PC-3 (cell line): ENCODE results near the gene DROSHA. TPM values are rescaled to one million over a fixed set of nuclear protein-coding genes. Genes with fewer than 3 reads are reported as not detected.

Experiments used
- ATAC-seq: fragments of 200-7000 bp; cut with Tn5 transposase; 2 replicates; pipeline ENCODE4 v1.9.1; 2020; ENCODE audit warnings: mild to moderate bottlenecking, moderate library complexity
- BruUV-seq: library from RNA; stranded (reverse); fragments of 400-500 nt; replicated peaks from 2 replicates; lab custom pipeline; 2021; lab: Mats Ljungman, UMichigan
- CTCF ChIA-PET: fragments of 300-600 bp; sonication (Branson Sonifier 250); formaldehyde crosslinking; loops from one replicate; lab custom pipeline; 2022; ENCODE audit warnings: antibody characterized with exemption; lab: Charles Lee
- POLR2A ChIA-PET: fragments of 300-600 bp; sonication (Branson Sonifier 250); formaldehyde crosslinking; loops from one replicate; lab custom pipeline; 2022; ENCODE audit warnings: antibody characterized with exemption; ENCODE audit not compliant: unreplicated experiment; lab: Charles Lee
- DNase-seq: peaks from one replicate; pipeline ENCODE4 v3.0.0-alpha.2; 2015
- H2AFZ ChIP-seq: fragments of 300-600 bp; sonication (generic); 2 replicates; pipeline ENCODE4 v1.6.0; 2016; ENCODE audit warnings: antibody characterized with exemption, low read length
- H3F3A ChIP-seq: fragments of 300-600 bp; sonication (generic); one replicate; pipeline ENCODE4 v1.6.0; 2017; ENCODE audit warnings: antibody characterized with exemption, low read length, control low read depth, mild to moderate bottlenecking; ENCODE audit not compliant: unreplicated experiment
- H3K27ac ChIP-seq: fragments of 300-600 bp; sonication (generic); 2 replicates; pipeline ENCODE4 v1.5.1; 2016; ENCODE audit warnings: mild to moderate bottlenecking, low read length
- H3K27me3 ChIP-seq: fragments of 300-600 bp; sonication (generic); 2 replicates; pipeline ENCODE4 v1.6.1; 2016; ENCODE audit warnings: low read length, mixed read lengths
- H3K36me3 ChIP-seq: fragments of 300-600 bp; sonication (generic); 2 replicates; pipeline ENCODE4 v1.6.1; 2016; ENCODE audit warnings: low read depth, mixed run types, low read length, mixed read lengths
- H3K4me1 ChIP-seq: fragments of 300-600 bp; sonication (generic); 2 replicates; pipeline ENCODE4 v1.5.1; 2016; ENCODE audit warnings: low read length; ENCODE audit not compliant: insufficient read depth
- H3K4me2 ChIP-seq: fragments of 300-600 bp; sonication (generic); 2 replicates; pipeline ENCODE4 v1.6.0; 2016; ENCODE audit warnings: low read length
- H3K4me3 ChIP-seq: fragments of 300-600 bp; sonication (generic); 2 replicates; pipeline ENCODE4 v1.5.1; 2016; ENCODE audit warnings: mild to moderate bottlenecking, low read length, mixed read lengths
- H3K79me2 ChIP-seq: fragments of 300-600 bp; sonication (generic); 2 replicates; pipeline ENCODE4 v1.6.1; 2017; ENCODE audit warnings: low read length, mixed read lengths
- H3K9ac ChIP-seq: fragments of 300-600 bp; sonication (generic); 2 replicates; pipeline ENCODE4 v1.6.0; 2016; ENCODE audit warnings: mild to moderate bottlenecking, low read length
- H3K9me2 ChIP-seq: fragments of 300-600 bp; sonication (generic); replicated peaks from 2 replicates; pipeline ENCODE4 v1.6.1; 2016; ENCODE audit warnings: mixed run types, low read length, mixed read lengths
- H3K9me3 ChIP-seq: fragments of 300-600 bp; sonication (generic); 2 replicates; pipeline ENCODE4 v1.6.1; 2016; ENCODE audit warnings: low read length, mixed read lengths
- H4K20me1 ChIP-seq: fragments of 300-600 bp; sonication (generic); 2 replicates; pipeline ENCODE4 v1.6.1; 2016; ENCODE audit warnings: low read length, mixed read lengths
- EZH2 ChIP-seq: fragments of 300-600 bp; sonication (generic); IDR thresholded peaks from one replicate; pipeline ENCODE4 v1.6.1; 2017; ENCODE audit warnings: antibody characterized with exemption, mild to moderate bottlenecking, low read length; ENCODE audit not compliant: unreplicated experiment
- EZH2phosphoT487 ChIP-seq: fragments of 300-600 bp; sonication (generic); IDR thresholded peaks from 2 replicates; pipeline ENCODE4 v1.6.1; 2018; ENCODE audit warnings: mild to moderate bottlenecking, antibody characterized with exemption, low read length, borderline replicate concordance
- intact Hi-C: fragments of 100-400 bp; cut with micrococcal nuclease; formaldehyde crosslinking; loops from 2 replicates; pipeline ENCODE4 v1.9.0; 2023
- total RNA-seq: library from RNA; depleted of rRNA; stranded (reverse); fragments of >200 nt; gene quantifications from 2 replicates; pipeline ENCODE4 v1.2.3, GENCODE V29; 2014
- TF ChIP-seq, protein P1 (sequence below): fragments of 300-600 bp; sonication (generic); conservative IDR thresholded peaks from 2 replicates; pipeline ENCODE4 v1.5.1; 2017; ENCODE audit warnings: antibody characterized with exemption, low read depth, mild to moderate bottlenecking, low read length

The DROSHA gene
- total RNA-seq, 1 experiment from 2014 or later, result 60.7 TPM

GRCh38 chr5:31415960-31416359 is 115.9 kb downstream of the DROSHA start:
- no TSS peak for BruUV-seq
- H3K4me3 ChIP-seq, result no peak overlapping the region
- H3K9me3 ChIP-seq, result no peaks in the 10 kb centered on the region
- no peaks in the 10 kb centered on the region for H3K4me1 ChIP-seq
- peaks cover 45% of the 10 kb centered on the region; the same call in 1 of the 2 replicates for H3K36me3 ChIP-seq
- H3K9me2 ChIP-seq, result no peaks in the 10 kb centered on the region
- ChIA-PET CTCF (no interaction called here), POLR2A (no interaction called here)
- no peak overlapping the region for H3K4me2 ChIP-seq
- no peak overlapping the region for H2AFZ ChIP-seq
- ATAC-seq, result no peak
- H4K20me1 ChIP-seq, result no peaks in the 10 kb centered on the region
- no peak overlapping the region for H3K27ac ChIP-seq
- DNase-seq, result no peak
- no peaks in the 10 kb centered on the region for H3K27me3 ChIP-seq
- no peaks in the 10 kb centered on the region for H3K79me2 ChIP-seq
- TF ChIP-seq, protein P1, sequence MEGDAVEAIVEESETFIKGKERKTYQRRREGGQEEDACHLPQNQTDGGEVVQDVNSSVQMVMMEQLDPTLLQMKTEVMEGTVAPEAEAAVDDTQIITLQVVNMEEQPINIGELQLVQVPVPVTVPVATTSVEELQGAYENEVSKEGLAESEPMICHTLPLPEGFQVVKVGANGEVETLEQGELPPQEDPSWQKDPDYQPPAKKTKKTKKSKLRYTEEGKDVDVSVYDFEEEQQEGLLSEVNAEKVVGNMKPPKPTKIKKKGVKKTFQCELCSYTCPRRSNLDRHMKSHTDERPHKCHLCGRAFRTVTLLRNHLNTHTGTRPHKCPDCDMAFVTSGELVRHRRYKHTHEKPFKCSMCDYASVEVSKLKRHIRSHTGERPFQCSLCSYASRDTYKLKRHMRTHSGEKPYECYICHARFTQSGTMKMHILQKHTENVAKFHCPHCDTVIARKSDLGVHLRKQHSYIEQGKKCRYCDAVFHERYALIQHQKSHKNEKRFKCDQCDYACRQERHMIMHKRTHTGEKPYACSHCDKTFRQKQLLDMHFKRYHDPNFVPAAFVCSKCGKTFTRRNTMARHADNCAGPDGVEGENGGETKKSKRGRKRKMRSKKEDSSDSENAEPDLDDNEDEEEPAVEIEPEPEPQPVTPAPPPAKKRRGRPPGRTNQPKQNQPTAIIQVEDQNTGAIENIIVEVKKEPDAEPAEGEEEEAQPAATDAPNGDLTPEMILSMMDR, result no peak
- TF ChIP-seq EZH2phosphoT487, result no peak
- TF ChIP-seq EZH2, result no peak
- no peaks in the 10 kb centered on the region for H3F3A ChIP-seq
- H3K9ac ChIP-seq, result no peak overlapping the region
- intact Hi-C loops, result no loop called here

GRCh38 chr5:31415009-31415923 is 116.6 kb downstream of the DROSHA start:
- Histone ChIP-seq H3K36me3 (peaks cover 48% of the 10 kb centered on the region; the same call in 1 of the 2 replicates), H3K4me2 (no peak overlapping the region), H3K27me3 (no peaks in the 10 kb centered on the region), H3F3A (no peaks in the 10 kb centered on the region), H2AFZ (no peak overlapping the region), H3K9me2 (no peaks in the 10 kb centered on the region), H3K27ac (no peak overlapping the region), H3K4me1 (no peaks in the 10 kb centered on the region), H3K79me2 (no peaks in the 10 kb centered on the region), H3K4me3 (no peak overlapping the region), H3K9ac (no peak overlapping the region), H3K9me3 (no peaks in the 10 kb centered on the region), H4K20me1 (no peaks in the 10 kb centered on the region)
- ATAC-seq, result no peak
- ChIA-PET POLR2A (no interaction called here), CTCF (no interaction called here)
- BruUV-seq, result no TSS peak
- no peak for DNase-seq
- intact Hi-C loops, result no loop called here
- TF ChIP-seq, protein P1, result no peak
- no peak for TF ChIP-seq EZH2
- TF ChIP-seq EZH2phosphoT487, result no peak
